Astrocyte (in vitro differentiated cells and primary cell): Measurements from ENCODE around the gene RBPJ. TPM values are rescaled to one million over a fixed set of nuclear protein-coding genes. Genes with fewer than 3 reads are reported as not detected.

Experiments
- DNase-seq: peaks from one replicate; pipeline ENCODE4 v3.0.0-alpha.2; 2010; ENCODE audit warnings: low read depth
- FAIRE-seq: peaks from 2 replicates; lab custom pipeline; 2011; peaks lifted over from hg19 to GRCh38; lab: Jason Lieb, UNC
- H2AFZ ChIP-seq: 2 replicates; pipeline ENCODE4 v1.6.0; 2012; ENCODE audit warnings: low read depth, low read length, inconsistent platforms
- H3K27ac ChIP-seq: 2 replicates; pipeline ENCODE4 v1.5.1; 2011; ENCODE audit warnings: low read depth, low read length, inconsistent platforms
- H3K27me3 ChIP-seq: 2 replicates; pipeline ENCODE4 v1.6.0; 2011; ENCODE audit warnings: low read length, inconsistent platforms; ENCODE audit not compliant: insufficient read depth
- H3K36me3 ChIP-seq: 2 replicates; pipeline ENCODE4 v1.5.1; 2011; ENCODE audit warnings: low read length, inconsistent platforms; ENCODE audit not compliant: insufficient read depth
- H3K4me1 ChIP-seq: 2 replicates; pipeline ENCODE4 v1.5.1; 2011; ENCODE audit warnings: low read length, inconsistent platforms; ENCODE audit not compliant: insufficient read depth
- H3K4me2 ChIP-seq: 2 replicates; pipeline ENCODE4 v1.6.0; 2012; ENCODE audit warnings: low read length, inconsistent platforms
- H3K4me3 ChIP-seq: 2 replicates; pipeline ENCODE4 v1.5.1; 2011; ENCODE audit warnings: low read depth, mild to moderate bottlenecking, low read length, inconsistent platforms; ENCODE audit not compliant: insufficient read depth
- H3K79me2 ChIP-seq: 2 replicates; pipeline ENCODE4 v1.6.0; 2012; ENCODE audit warnings: mild to moderate bottlenecking, low read length, inconsistent platforms; ENCODE audit not compliant: insufficient read depth
- H3K9ac ChIP-seq: 2 replicates; pipeline ENCODE4 v1.6.0; 2012; ENCODE audit warnings: mild to moderate bottlenecking, low read length, inconsistent platforms
- H3K9me3 ChIP-seq: 2 replicates; pipeline ENCODE4 v1.5.1; 2012; ENCODE audit warnings: low read depth, mild to moderate bottlenecking, low read length, inconsistent platforms; ENCODE audit not compliant: insufficient read depth
- H4K20me1 ChIP-seq: 2 replicates; pipeline ENCODE4 v1.6.0; 2012; ENCODE audit warnings: low read length, inconsistent platforms; ENCODE audit not compliant: insufficient read depth
- H3K27ac Mint-ChIP-seq: one replicate; pipeline ENCODE4 v1.8.0; 2021; ENCODE audit warnings: mild to moderate bottlenecking, mixed read lengths; ENCODE audit not compliant: unreplicated experiment
- H3K27me3 Mint-ChIP-seq: one replicate; pipeline ENCODE4 v1.8.0; 2021; ENCODE audit warnings: low read depth, mixed read lengths; ENCODE audit not compliant: unreplicated experiment
- H3K36me3 Mint-ChIP-seq: one replicate; pipeline ENCODE4 v1.8.0; 2021; ENCODE audit warnings: low read depth, mixed read lengths; ENCODE audit not compliant: unreplicated experiment
- H3K4me1 Mint-ChIP-seq: one replicate; pipeline ENCODE4 v1.8.0; 2021; ENCODE audit warnings: low read depth, mixed read lengths; ENCODE audit not compliant: unreplicated experiment
- H3K4me3 Mint-ChIP-seq: one replicate; pipeline ENCODE4 v1.8.0; 2021; ENCODE audit warnings: mild to moderate bottlenecking, moderate library complexity, mixed read lengths; ENCODE audit not compliant: unreplicated experiment
- H3K9me3 Mint-ChIP-seq: one replicate; pipeline ENCODE4 v1.8.0; 2021; ENCODE audit warnings: mild to moderate bottlenecking, mixed read lengths; ENCODE audit not compliant: unreplicated experiment
- CTCF ChIP-seq: IDR thresholded peaks from 2 replicates; pipeline ENCODE4 v1.5.1; 2011; ENCODE audit warnings: low read depth, mild to moderate bottlenecking, inconsistent platforms, low read length, moderate library complexity; ENCODE audit not compliant: insufficient read depth
- EZH2 ChIP-seq: IDR thresholded peaks from 2 replicates; pipeline ENCODE4 v1.6.1; 2012; ENCODE audit warnings: mild to moderate bottlenecking, low read length, inconsistent platforms; ENCODE audit not compliant: insufficient read depth
- total RNA-seq: library from RNA; stranded (reverse); gene quantifications from 2 replicates; pipeline ENCODE4 v1.2.1, GENCODE V29; 2021

RBPJ gene
- total RNA-seq, 1 donor from 2014 or later = 96.3 TPM

DNA sequence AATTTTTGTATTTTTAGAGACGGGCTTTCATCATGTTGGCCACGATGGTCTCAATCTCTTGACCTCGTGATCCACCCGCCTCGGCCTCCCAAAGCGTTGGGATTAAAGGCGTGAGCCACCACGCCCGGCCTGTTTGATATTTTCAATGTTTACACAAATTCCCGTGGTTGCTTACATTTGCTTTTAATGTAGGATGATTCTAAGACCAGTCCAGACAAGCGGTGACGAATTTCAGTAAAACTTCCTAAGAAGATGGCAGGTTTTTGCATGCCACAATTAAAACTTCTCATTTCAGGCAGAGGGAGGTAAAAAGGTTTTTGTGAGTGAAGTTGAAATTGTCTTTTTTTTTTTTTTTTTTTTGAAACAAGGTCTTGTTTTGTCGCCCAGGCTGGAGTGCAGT is 41.4 kb upstream of the RBPJ start:
- Histone ChIP-seq H3K79me2 (no peaks in the 10 kb centered on the region), H3K36me3 (no peaks in the 10 kb centered on the region), H3K4me2 (no peak overlapping the region), H3K4me1 (peaks cover 4% of the 10 kb centered on the region), H3K27me3 (no peaks in the 10 kb centered on the region), H3K27ac (no peak overlapping the region), H4K20me1 (no peaks in the 10 kb centered on the region), H3K4me3 (no peak overlapping the region), H2AFZ (no peak overlapping the region), H3K9me3 (no peaks in the 10 kb centered on the region), H3K9ac (no peak overlapping the region)
- TF ChIP-seq CTCF (no peak), EZH2 (no peak)
- Mint-ChIP-seq H3K4me3 (no peak overlapping the region), H3K27ac (no peak overlapping the region), H3K9me3 (no peaks in the 10 kb centered on the region), H3K4me1 (no peaks in the 10 kb centered on the region), H3K27me3 (peaks cover 3% of the 10 kb centered on the region), H3K36me3 (no peaks in the 10 kb centered on the region)
- DNase-seq = no peak
- FAIRE-seq = no peak

- Histone ChIP-seq H4K20me1 (no peaks in the 10 kb centered on the region), H3K4me2 (peak overlapping the region; percentile 28), H3K79me2 (no peaks in the 10 kb centered on the region), H3K9me3 (no peaks in the 10 kb centered on the region), H3K9ac (no peak overlapping the region), H3K27me3 (no peaks in the 10 kb centered on the region), H3K4me3 (no peak overlapping the region), H3K4me1 (peaks cover 4% of the 10 kb centered on the region), H2AFZ (no peak overlapping the region), H3K36me3 (no peaks in the 10 kb centered on the region), H3K27ac (no peak overlapping the region)
- TF ChIP-seq CTCF = no peak
- TF ChIP-seq EZH2 = no peak
- Mint-ChIP-seq H3K4me3 (no peak overlapping the region), H3K36me3 (no peaks in the 10 kb centered on the region), H3K27ac (no peak overlapping the region), H3K27me3 (peaks cover 3% of the 10 kb centered on the region), H3K4me1 (no peaks in the 10 kb centered on the region), H3K9me3 (no peaks in the 10 kb centered on the region)
- FAIRE-seq (no peak), DNase-seq (no peak)
Measured at GRCh38 chr4:26281881-26282280, 38.9 kb upstream of the RBPJ start.

DNA sequence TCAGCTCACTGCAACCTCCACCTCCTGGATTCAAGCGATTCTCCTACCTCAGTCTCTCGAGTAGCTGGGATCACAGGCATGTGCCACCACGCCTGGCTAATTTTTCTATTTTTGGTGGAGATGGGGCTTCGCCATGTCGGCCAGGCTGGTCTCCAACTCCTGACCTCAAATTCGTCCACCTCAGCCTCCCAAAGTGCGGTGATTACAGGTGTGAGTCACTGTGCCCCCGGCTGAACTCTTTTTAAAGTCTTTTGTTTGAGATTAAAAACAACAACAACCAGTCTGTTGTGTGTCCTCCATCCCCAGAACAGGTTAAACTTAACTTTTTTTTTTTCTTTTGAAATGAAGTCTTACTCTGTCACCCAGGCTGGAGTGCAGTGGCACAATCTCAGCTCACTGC is 36.3 kb upstream of the RBPJ start:
- H3K27me3 ChIP-seq = no peaks in the 10 kb centered on the region
- peaks cover 7% of the 10 kb centered on the region for H3K4me1 Mint-ChIP-seq
- no peak overlapping the region for H3K4me2 ChIP-seq
- no peaks in the 10 kb centered on the region for H3K36me3 ChIP-seq
- H4K20me1 ChIP-seq = no peaks in the 10 kb centered on the region
- no peak overlapping the region for H2AFZ ChIP-seq
- H3K9me3 ChIP-seq = no peaks in the 10 kb centered on the region
- no peaks in the 10 kb centered on the region for H3K27me3 Mint-ChIP-seq
- FAIRE-seq (no peak), DNase-seq (no peak)
- TF ChIP-seq EZH2 (no peak), CTCF (no peak)
- no peak overlapping the region for H3K4me3 ChIP-seq
- H3K4me1 ChIP-seq = peaks cover 15% of the 10 kb centered on the region
- H3K36me3 Mint-ChIP-seq = no peaks in the 10 kb centered on the region
- no peak overlapping the region for H3K9ac ChIP-seq
- H3K27ac Mint-ChIP-seq = no peak overlapping the region
- no peaks in the 10 kb centered on the region for H3K79me2 ChIP-seq
- H3K9me3 Mint-ChIP-seq = no peaks in the 10 kb centered on the region
- no peak overlapping the region for H3K4me3 Mint-ChIP-seq
- no peak overlapping the region for H3K27ac ChIP-seq
